Endothelial cell of umbilical vein (primary cell): ENCODE results near the gene PRKAG2. TPM values are rescaled to one million over a fixed set of nuclear protein-coding genes. Genes with fewer than 3 reads are reported as not detected.

Experiments used
- BruUV-seq: library from RNA; stranded (reverse); fragments of 400-500 nt; replicated peaks from 2 replicates; lab custom pipeline; 2021; lab: Mats Ljungman, UMichigan
- CTCF ChIA-PET: fragments of 300-600, 350-600 bp; sonication (Branson Sonifier 250); formaldehyde crosslinking; loops from one replicate; lab custom pipeline; 2021; ENCODE audit warnings: antibody characterized with exemption, inconsistent platforms; lab: Charles Lee
- POLR2A ChIA-PET: fragments of 300-600, 350-600 bp; sonication (Branson Sonifier 250); formaldehyde crosslinking; loops from one replicate; lab custom pipeline; 2021; ENCODE audit warnings: antibody characterized with exemption, inconsistent platforms; lab: Charles Lee
- DNase-seq: peaks from one replicate; pipeline ENCODE4 v3.0.0-alpha.2; 2011; ENCODE audit warnings: low read depth, low spot score
- FAIRE-seq: peaks from 2 replicates; lab custom pipeline; 2011; peaks lifted over from hg19 to GRCh38; lab: Jason Lieb, UNC
- H2AFZ ChIP-seq: 2 replicates; pipeline ENCODE4 v1.6.0; 2012; ENCODE audit warnings: low read depth, low read length, control low read depth, inconsistent platforms
- H3K27ac ChIP-seq: 2 replicates; pipeline ENCODE4 v1.5.1; 2011; ENCODE audit warnings: low read depth, mild to moderate bottlenecking, control low read depth, low read length, moderate library complexity; ENCODE audit not compliant: insufficient read depth
- H3K27me3 ChIP-seq, 2 experiments: 2 replicates each; pipeline versions ENCODE4 v1.6.0 to v1.6.1; 2011; ENCODE audit warnings: low read length in 2 of 2, mixed read lengths in 1 of 2; ENCODE audit not compliant: control insufficient read depth in 2 of 2, insufficient read depth in 2 of 2
- H3K36me3 ChIP-seq, 2 experiments: 2 replicates in 1 of 2; 3 replicates in 1 of 2; pipeline ENCODE4 v1.5.1; 2011; ENCODE audit warnings: low read length in 2 of 2, mild to moderate bottlenecking in 1 of 2, moderate library complexity in 1 of 2; ENCODE audit not compliant: control insufficient read depth in 2 of 2, insufficient read depth in 2 of 2; ENCODE audit errors: extremely low read depth in 1 of 2
- H3K4me1 ChIP-seq: 3 replicates; pipeline ENCODE4 v1.5.1; 2011; ENCODE audit warnings: mild to moderate bottlenecking, low read length; ENCODE audit not compliant: control insufficient read depth, insufficient read depth; ENCODE audit errors: extremely low read depth
- H3K4me2 ChIP-seq: 2 replicates; pipeline ENCODE4 v1.6.1; 2011; ENCODE audit warnings: low read length, control low read depth, mixed read lengths; ENCODE audit not compliant: insufficient read depth
- H3K4me3 ChIP-seq, 3 experiments: fragments of 200-600 bp in 1 of 3; sonication (generic), shearing (Covaris generic) in 1 of 3; replicated peaks in 1 of 3; 2 replicates each; pipeline ENCODE4 v1.5.1; 2011 to 2016; ENCODE audit warnings: control low read depth in 3 of 3, low read length in 3 of 3, mild to moderate bottlenecking in 2 of 3, inconsistent platforms in 1 of 3, low read depth in 1 of 3, moderate library complexity in 1 of 3; ENCODE audit not compliant: insufficient read depth in 1 of 3
- H3K79me2 ChIP-seq: 2 replicates; pipeline ENCODE4 v1.6.0; 2012; ENCODE audit warnings: low read length, inconsistent platforms; ENCODE audit not compliant: control insufficient read depth, insufficient read depth
- H3K9ac ChIP-seq: replicated peaks from 2 replicates; pipeline ENCODE3; 2011; ENCODE audit warnings: low read length, control low read depth; ENCODE audit not compliant: insufficient read depth; ENCODE audit errors: extremely low read depth
- H3K9me1 ChIP-seq: replicated peaks from 3 replicates; pipeline ENCODE4 v1.6.0; 2011; ENCODE audit warnings: mild to moderate bottlenecking, low read length; ENCODE audit not compliant: control insufficient read depth, insufficient read depth; ENCODE audit errors: extremely low read depth
- H3K9me3 ChIP-seq: replicated peaks from 2 replicates; pipeline ENCODE4 v1.5.1; 2012; ENCODE audit warnings: low read length, inconsistent platforms; ENCODE audit not compliant: control insufficient read depth, insufficient read depth
- H4K20me1 ChIP-seq: replicated peaks from 2 replicates; pipeline ENCODE3; 2011; ENCODE audit warnings: mild to moderate bottlenecking, low read length; ENCODE audit not compliant: control insufficient read depth, insufficient read depth; ENCODE audit errors: extremely low read depth
- CTCF ChIP-seq, 2 donors: IDR thresholded peaks; 1 replicate in 1 of 2; 2 replicates in 1 of 2; pipeline ENCODE4 v1.5.1; 2011; ENCODE audit warnings: low read length in 2 of 2, mild to moderate bottlenecking in 2 of 2, moderate library complexity in 2 of 2, control low read depth in 1 of 2, inconsistent platforms in 1 of 2, low read depth in 1 of 2; ENCODE audit not compliant: insufficient read depth in 1 of 2; ENCODE audit errors: extremely low read depth in 1 of 2
- EZH2 ChIP-seq: IDR thresholded peaks from 2 replicates; pipeline ENCODE4 v1.6.1; 2012; ENCODE audit warnings: borderline replicate concordance, low read depth, mild to moderate bottlenecking, moderate library complexity, low read length, inconsistent platforms; ENCODE audit not compliant: severe bottlenecking
- FOS ChIP-seq: IDR thresholded peaks from 2 replicates; pipeline ENCODE4 v1.6.1; 2011; ENCODE audit warnings: mild to moderate bottlenecking, low read length, moderate library complexity, borderline replicate concordance; ENCODE audit not compliant: insufficient read depth
- GATA2 ChIP-seq: IDR thresholded peaks from 2 replicates; pipeline ENCODE4 v1.7.0; 2011; ENCODE audit warnings: low read depth, mild to moderate bottlenecking, moderate library complexity, mixed read lengths, low read length; ENCODE audit not compliant: insufficient read length, insufficient read depth
- JUN ChIP-seq: IDR thresholded peaks from 2 replicates; pipeline ENCODE4 v1.6.1; 2011; ENCODE audit warnings: borderline replicate concordance, low read depth; ENCODE audit not compliant: insufficient read length, insufficient read depth
- MAX ChIP-seq: IDR thresholded peaks from 2 replicates; pipeline ENCODE4 v1.6.1; 2011; ENCODE audit not compliant: insufficient read depth, insufficient read length
- MYC ChIP-seq: IDR thresholded peaks from one replicate; pipeline ENCODE4 v1.6.1; 2011; ENCODE audit warnings: mild to moderate bottlenecking, low read depth, low read length
- POLR2A ChIP-seq: IDR thresholded peaks from 2 replicates; pipeline ENCODE4 v1.6.1; 2012; ENCODE audit warnings: low read depth, mild to moderate bottlenecking, control low read depth, low read length
- POLR2AphosphoS5 ChIP-seq: IDR thresholded peaks from 2 replicates; pipeline ENCODE4 v1.6.1; 2012; ENCODE audit warnings: low read depth, mild to moderate bottlenecking, control low read depth, low read length, moderate library complexity; ENCODE audit not compliant: insufficient read depth
- dilution Hi-C: fragments of 300-500 bp; cut with MboI; formaldehyde crosslinking; loops from one replicate; pipeline ENCODE4 v1.15.0; 2019; ENCODE audit warnings: low sequenced_read_pairs; ENCODE audit not compliant: extremely low pct_ligation_motif_present
- intact Hi-C: fragments of 100-400 bp; cut with micrococcal nuclease; formaldehyde crosslinking; loops from one replicate; pipeline ENCODE4 v1.10.0; 2022
- polyA plus RNA-seq, 4 experiments: library from polyadenylated mRNA; depleted of rRNA in 3 of 4; stranded (reverse) in 3 of 4; unstranded in 1 of 4; fragments of >200 nt; gene quantifications; 2 replicates each; pipeline versions ENCODE4 v1.2.1 to v1.2.3, GENCODE V29; 2011 to 2012; ENCODE audit warnings: missing spikeins in 1 of 4
- total RNA-seq: library from RNA; stranded (reverse); gene quantifications from 2 replicates; pipeline ENCODE4 v1.2.3, GENCODE V29; 2021

The PRKAG2 gene
- total and polyA plus RNA-seq, 2 donors (not counting 3 experiments of a cell fraction or from before 2014, with no cell fraction given): 19.3 to 51.5 TPM

DNA sequence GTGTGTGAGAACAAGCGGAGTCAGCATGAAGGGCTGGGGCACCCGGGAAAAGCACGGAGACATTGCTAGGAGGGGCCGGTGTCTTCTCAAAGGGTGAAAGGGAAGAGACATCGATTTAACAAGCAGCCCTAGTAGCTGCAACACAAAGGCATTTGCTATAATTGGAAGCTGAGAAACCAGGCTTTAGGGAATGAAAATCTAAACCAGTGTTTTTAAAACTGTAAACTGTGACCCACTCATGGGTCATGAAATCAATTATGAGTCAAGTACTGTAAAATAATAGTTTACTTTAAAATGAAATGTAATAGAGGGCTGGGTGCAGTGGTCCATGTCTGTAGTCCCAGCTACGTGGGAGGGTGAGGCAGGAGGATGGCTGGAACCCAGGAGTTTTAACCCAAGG, 228.5 kb downstream of the PRKAG2 start:
- H3K4me2 ChIP-seq: no peak overlapping the region

More for the DNA sequence above, 228.5 kb downstream of the PRKAG2 start:
- no peak overlapping the region for H3K9ac ChIP-seq
- H4K20me1 ChIP-seq: no peaks in the 10 kb centered on the region
- no peaks in the 10 kb centered on the region for H3K9me3 ChIP-seq
- H3K36me3 ChIP-seq: no peaks in the 10 kb centered on the region
- intact Hi-C loops (no loop called here), dilution Hi-C loops (no loop called here)
- no peaks in the 10 kb centered on the region for H3K9me1 ChIP-seq
- H3K27ac ChIP-seq: no peak overlapping the region
- H3K27me3 ChIP-seq: no peaks in the 10 kb centered on the region
- H3K79me2 ChIP-seq: no peaks in the 10 kb centered on the region
- TF ChIP-seq POLR2A (no peak), CTCF (IDR thresholded peaks at IDR 0.05; ENCODE audit: extremely low read depth in 1 of 2, insufficient read depth in 1 of 2, low read depth in 1 of 2, low read length in 2 of 2) (no peak), MYC (no peak), JUN (no peak), EZH2 (no peak), POLR2AphosphoS5 (no peak), MAX (no peak), FOS (no peak), GATA2 (no peak)
- CTCF ChIA-PET: no interaction called here
- BruUV-seq: no TSS peak
- no peaks in the 10 kb centered on the region for H3K4me1 ChIP-seq
- H3K4me3 ChIP-seq: no peak overlapping the region
- FAIRE-seq: no peak
- H2AFZ ChIP-seq: no peak overlapping the region
- no peak for DNase-seq
- POLR2A ChIA-PET: no interaction called here
